IPS-20b (cell line): ENCODE results near the gene RTL5.

Experiments used
- H3K27ac ChIP-seq: one replicate; pipeline ENCODE4 v1.5.1; 2013; ENCODE audit warnings: low read length
- H3K27me3 ChIP-seq: 2 replicates; pipeline ENCODE4 v1.6.1; 2013; ENCODE audit warnings: mild to moderate bottlenecking, low read length, inconsistent platforms; ENCODE audit not compliant: insufficient read depth
- H3K36me3 ChIP-seq: 2 replicates; pipeline ENCODE4 v1.6.1; 2013; ENCODE audit warnings: low read depth, mild to moderate bottlenecking, inconsistent platforms, low read length, moderate library complexity; ENCODE audit not compliant: insufficient read depth
- H3K4me1 ChIP-seq: 2 replicates; pipeline ENCODE4 v1.6.1; 2013; ENCODE audit warnings: mild to moderate bottlenecking, control low read depth, inconsistent platforms, low read length, moderate library complexity; ENCODE audit not compliant: insufficient read depth
- H3K4me3 ChIP-seq: 2 replicates; pipeline ENCODE4 v1.5.1; 2013; ENCODE audit warnings: mild to moderate bottlenecking, low read length, inconsistent platforms
- H3K9ac ChIP-seq: 2 replicates; pipeline ENCODE4 v1.6.1; 2013; ENCODE audit warnings: low read depth, mild to moderate bottlenecking, inconsistent platforms, low read length, moderate library complexity
- H3K9me3 ChIP-seq: 2 replicates; pipeline ENCODE4 v1.6.1; 2013; ENCODE audit warnings: mild to moderate bottlenecking, low read depth, low read length, inconsistent platforms; ENCODE audit not compliant: insufficient read depth

RTL5 gene

DNA sequence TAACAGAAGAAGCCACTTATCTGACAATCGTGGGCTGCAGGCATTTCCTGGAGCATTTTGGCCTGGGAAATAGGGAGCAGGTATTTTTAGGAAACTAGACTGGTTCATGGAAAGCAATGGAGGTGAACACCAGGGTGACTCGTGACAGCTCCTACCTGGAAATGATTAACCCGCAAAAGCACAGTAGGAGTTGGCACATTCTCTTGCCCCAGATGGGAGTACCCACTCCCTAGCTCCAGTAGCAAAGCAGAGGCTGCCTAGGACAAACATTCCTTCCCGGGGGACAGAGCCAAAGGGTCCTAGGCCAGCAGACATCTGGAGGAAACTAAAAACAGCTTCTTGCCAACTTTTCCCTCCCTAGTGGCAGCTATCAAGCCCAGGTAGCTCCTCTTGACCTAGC, 29.0 kb downstream of the RTL5 start:
- H3K4me1 ChIP-seq, result peaks cover 14% of the 10 kb centered on the region; the same call in 1 of the 2 replicates
- H3K27ac ChIP-seq, result no peak overlapping the region
- H3K36me3 ChIP-seq, result no peaks in the 10 kb centered on the region
- no peak overlapping the region for H3K9ac ChIP-seq
- no peaks in the 10 kb centered on the region for H3K27me3 ChIP-seq
- no peaks in the 10 kb centered on the region for H3K9me3 ChIP-seq
- no peak overlapping the region for H3K4me3 ChIP-seq

DNA sequence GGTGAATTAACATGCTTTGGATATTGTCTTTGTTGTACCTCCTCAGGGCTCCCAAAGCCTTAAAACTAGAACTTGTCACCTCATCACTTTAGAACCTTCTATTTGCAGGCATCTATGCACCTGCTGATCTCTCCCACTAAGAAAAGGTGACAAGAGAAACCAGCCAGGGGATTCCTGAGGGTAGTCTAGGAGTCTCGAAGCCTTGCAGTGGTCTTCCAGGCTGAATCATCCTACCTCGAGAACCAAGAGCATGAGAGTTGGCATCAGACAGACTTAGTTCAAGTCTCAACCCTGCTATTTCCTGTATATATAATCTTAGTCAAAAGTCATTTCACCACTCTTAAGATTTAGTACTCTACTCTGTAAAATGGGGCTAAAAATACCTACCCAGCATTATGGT, 29.6 kb downstream of the RTL5 start:
- Histone ChIP-seq H3K36me3 (no peaks in the 10 kb centered on the region), H3K9me3 (no peaks in the 10 kb centered on the region), H3K27ac (no peak overlapping the region), H3K27me3 (no peaks in the 10 kb centered on the region), H3K9ac (no peak overlapping the region), H3K4me1 (peaks cover 14% of the 10 kb centered on the region; the same call in 1 of the 2 replicates), H3K4me3 (no peak overlapping the region)

- no peak overlapping the region for H3K27ac ChIP-seq
- H3K9me3 ChIP-seq, result no peaks in the 10 kb centered on the region
- H3K27me3 ChIP-seq, result no peaks in the 10 kb centered on the region
- H3K9ac ChIP-seq, result no peak overlapping the region
- peaks cover 14% of the 10 kb centered on the region; the same call in 1 of the 2 replicates for H3K4me1 ChIP-seq
- no peaks in the 10 kb centered on the region for H3K36me3 ChIP-seq
- H3K4me3 ChIP-seq, result no peak overlapping the region
Observed at GRCh38 chrX:72101597-72102037, 30.1 kb downstream of the RTL5 start.

GRCh38 chrX:72100824-72101351, 30.8 kb downstream of the RTL5 start:
- Histone ChIP-seq H3K27ac (no peak overlapping the region), H3K27me3 (no peaks in the 10 kb centered on the region), H3K4me1 (peaks cover 14% of the 10 kb centered on the region; the same call in 1 of the 2 replicates), H3K36me3 (no peaks in the 10 kb centered on the region), H3K4me3 (no peak overlapping the region), H3K9me3 (no peaks in the 10 kb centered on the region), H3K9ac (no peak overlapping the region)

- Histone ChIP-seq H3K9ac (no peak overlapping the region), H3K4me3 (no peak overlapping the region), H3K36me3 (no peaks in the 10 kb centered on the region), H3K27ac (no peak overlapping the region), H3K9me3 (no peaks in the 10 kb centered on the region), H3K27me3 (no peaks in the 10 kb centered on the region), H3K4me1 (peaks cover 14% of the 10 kb centered on the region; the same call in 1 of the 2 replicates)
Observed at GRCh38 chrX:72100051-72100755, 31.5 kb downstream of the RTL5 start.

DNA sequence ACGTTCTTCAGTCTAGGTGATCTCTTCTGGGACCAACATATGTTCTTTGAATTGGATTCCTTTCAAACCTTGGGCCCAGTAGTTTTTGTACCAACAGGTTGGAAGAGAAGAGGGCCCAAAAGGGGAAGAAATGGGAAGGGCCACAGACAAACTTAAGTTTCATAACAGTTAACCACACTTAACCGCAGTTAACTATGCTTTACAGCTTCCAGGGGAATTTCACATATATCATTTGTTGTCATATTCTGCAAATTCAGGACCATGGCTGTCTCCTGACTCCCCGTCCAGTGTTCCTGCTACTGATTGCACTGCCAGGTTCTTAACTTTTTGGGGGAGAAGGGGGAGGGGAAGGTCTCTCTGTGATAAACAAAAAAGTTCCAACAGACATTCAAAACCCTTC, 34.6 kb downstream of the RTL5 start:
- no peak overlapping the region for H3K9ac ChIP-seq
- H3K4me1 ChIP-seq, result peaks cover 14% of the 10 kb centered on the region; the same call in 1 of the 2 replicates
- no peaks in the 10 kb centered on the region for H3K36me3 ChIP-seq
- no peak overlapping the region for H3K27ac ChIP-seq
- no peaks in the 10 kb centered on the region for H3K27me3 ChIP-seq
- H3K4me3 ChIP-seq, result no peak overlapping the region
- H3K9me3 ChIP-seq, result no peaks in the 10 kb centered on the region

GRCh38 chrX:72095370-72095769, 36.3 kb downstream of the RTL5 start:
- Histone ChIP-seq H3K9ac (no peak overlapping the region), H3K4me1 (peaks cover 3% of the 10 kb centered on the region; the same call in 1 of the 2 replicates), H3K9me3 (no peaks in the 10 kb centered on the region), H3K27ac (no peak overlapping the region), H3K27me3 (no peaks in the 10 kb centered on the region), H3K36me3 (no peaks in the 10 kb centered on the region), H3K4me3 (no peak overlapping the region)

- no peaks in the 10 kb centered on the region for H3K9me3 ChIP-seq
- no peak overlapping the region for H3K9ac ChIP-seq
- peaks cover 3% of the 10 kb centered on the region; the same call in 1 of the 2 replicates for H3K4me1 ChIP-seq
- no peaks in the 10 kb centered on the region for H3K36me3 ChIP-seq
- no peak overlapping the region for H3K27ac ChIP-seq
- no peaks in the 10 kb centered on the region for H3K27me3 ChIP-seq
- H3K4me3 ChIP-seq, result no peak overlapping the region
Observed at GRCh38 chrX:72094894-72095293, 36.8 kb downstream of the RTL5 start.

GRCh38 chrX:72089254-72089653, 42.5 kb downstream of the RTL5 start:
- H3K36me3 ChIP-seq, result no peaks in the 10 kb centered on the region
- H3K4me3 ChIP-seq, result no peak overlapping the region
- H3K9me3 ChIP-seq, result no peaks in the 10 kb centered on the region
- no peak overlapping the region for H3K27ac ChIP-seq
- no peak overlapping the region for H3K9ac ChIP-seq
- H3K4me1 ChIP-seq, result no peaks in the 10 kb centered on the region
- no peaks in the 10 kb centered on the region for H3K27me3 ChIP-seq

GRCh38 chrX:72088761-72089160, 43.0 kb downstream of the RTL5 start:
- Histone ChIP-seq H3K36me3 (no peaks in the 10 kb centered on the region), H3K4me3 (no peak overlapping the region), H3K9me3 (no peaks in the 10 kb centered on the region), H3K27ac (no peak overlapping the region), H3K9ac (no peak overlapping the region), H3K27me3 (no peaks in the 10 kb centered on the region), H3K4me1 (no peaks in the 10 kb centered on the region)

GRCh38 chrX:72086995-72087394, 44.7 kb downstream of the RTL5 start:
- no peaks in the 10 kb centered on the region for H3K36me3 ChIP-seq
- no peak overlapping the region for H3K9ac ChIP-seq
- H3K27me3 ChIP-seq, result no peaks in the 10 kb centered on the region
- no peak overlapping the region for H3K4me3 ChIP-seq
- no peaks in the 10 kb centered on the region for H3K9me3 ChIP-seq
- no peak overlapping the region for H3K27ac ChIP-seq
- H3K4me1 ChIP-seq, result no peaks in the 10 kb centered on the region; the same call in 1 of the 2 replicates

DNA sequence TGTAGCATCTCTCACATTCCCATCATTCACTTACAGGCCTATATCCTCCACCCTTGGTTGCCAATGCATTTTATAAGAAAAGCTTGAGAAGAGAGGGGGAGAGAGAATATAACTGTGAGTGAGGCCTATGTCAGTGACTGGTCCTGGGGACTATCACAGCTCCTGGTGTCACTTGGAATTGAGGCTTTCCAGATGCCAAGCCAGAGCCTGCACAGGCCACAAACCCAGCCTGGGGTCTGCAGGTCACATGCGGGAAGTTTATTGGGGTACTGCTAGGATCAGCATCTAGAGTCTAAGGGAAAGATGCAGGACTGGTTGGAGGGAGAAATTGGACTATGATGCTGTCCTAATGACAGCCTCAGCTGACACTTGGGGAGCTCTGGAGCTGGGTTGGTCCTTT, 47.6 kb downstream of the RTL5 start:
- Histone ChIP-seq H3K4me3 (no peak overlapping the region), H3K36me3 (no peaks in the 10 kb centered on the region), H3K4me1 (no peaks in the 10 kb centered on the region; the same call in 1 of the 2 replicates)

More for the DNA sequence above, 47.6 kb downstream of the RTL5 start:
- Histone ChIP-seq H3K9ac (no peak overlapping the region), H3K27me3 (no peaks in the 10 kb centered on the region), H3K27ac (no peak overlapping the region), H3K9me3 (no peaks in the 10 kb centered on the region)
